Immature natural killer cell (primary cell): Measurements from ENCODE around the gene LEMD1. TPM values are rescaled to one million over a fixed set of nuclear protein-coding genes. Genes with fewer than 3 reads are reported as not detected.

Experiments
- DNase-seq, 3 donors: peaks; one replicate each; pipeline ENCODE4 v3.0.0; 2022; ENCODE audit warnings: mixed read lengths in 1 of 3
- H3K27ac Mint-ChIP-seq, 6 donors: one replicate each; pipeline ENCODE4 v1.8.0; 2020; ENCODE audit warnings: mixed read lengths in 6 of 6, mild to moderate bottlenecking in 5 of 6, inconsistent platforms in 4 of 6, moderate library complexity in 3 of 6
- H3K27me3 Mint-ChIP-seq, 3 donors: one replicate each; pipeline ENCODE4 v1.8.0; 2020 to 2021; ENCODE audit warnings: low read depth in 3 of 3, mild to moderate bottlenecking in 3 of 3, mixed read lengths in 3 of 3, moderate library complexity in 3 of 3, inconsistent platforms in 1 of 3
- H3K36me3 Mint-ChIP-seq, 3 donors: one replicate each; pipeline ENCODE4 v1.8.0; 2020; ENCODE audit warnings: mixed read lengths in 3 of 3, inconsistent platforms in 2 of 3, mild to moderate bottlenecking in 2 of 3
- H3K4me1 Mint-ChIP-seq, 2 donors: one replicate each; pipeline ENCODE4 v1.8.0; 2020; ENCODE audit warnings: inconsistent platforms in 2 of 2, mild to moderate bottlenecking in 2 of 2, mixed read lengths in 2 of 2, moderate library complexity in 1 of 2
- H3K4me3 Mint-ChIP-seq, 5 donors: one replicate each; pipeline ENCODE4 v1.8.0; 2020; ENCODE audit warnings: mild to moderate bottlenecking in 5 of 5, mixed read lengths in 5 of 5, inconsistent platforms in 3 of 5, moderate library complexity in 3 of 5
- H3K9me3 Mint-ChIP-seq, 6 donors: one replicate each; pipeline ENCODE4 v1.8.0; 2020; ENCODE audit warnings: mild to moderate bottlenecking in 6 of 6, mixed read lengths in 6 of 6, inconsistent platforms in 4 of 6, moderate library complexity in 3 of 6
- polyA plus RNA-seq, 3 donors: library from polyadenylated mRNA; unstranded; fragments of 300-500 nt; fragmentation: Illumina TruSeq; gene quantifications; one replicate each; pipeline ENCODE4 v1.2.3, GENCODE V29; 2021

Gene LEMD1
- polyA plus RNA-seq, 3 donors from 2014 or later: not detected

DNA sequence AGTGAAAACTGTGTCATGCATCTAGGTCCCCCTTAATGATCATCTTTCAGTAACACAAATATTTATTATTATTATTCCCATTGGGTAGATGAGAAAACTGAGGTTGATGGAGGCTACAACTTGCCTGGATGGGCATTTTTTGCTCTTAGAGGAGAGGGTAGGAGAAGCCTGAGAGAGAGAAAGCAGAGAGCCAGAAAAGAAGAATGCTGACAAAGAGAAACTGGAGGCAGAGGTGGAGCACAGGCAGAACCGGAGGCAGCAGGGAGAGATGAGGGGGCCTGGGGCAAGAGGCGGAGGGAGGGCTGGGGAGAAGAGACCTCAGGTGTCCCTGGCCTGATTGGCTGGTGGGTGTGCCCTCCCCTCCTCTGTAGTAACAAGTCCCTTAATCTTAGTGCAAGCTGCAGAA lies 29.9 kb upstream of the LEMD1 start:
- H3K4me3 Mint-ChIP-seq: no peak overlapping the region
- peaks cover 3 to 21% (median 16%) of the 10 kb centered on the region in 3 donors for H3K27me3 Mint-ChIP-seq
- no peaks in the 10 kb centered on the region for H3K36me3 Mint-ChIP-seq
- H3K27ac Mint-ChIP-seq: no peak overlapping the region
- H3K4me1 Mint-ChIP-seq: peaks cover 12 to 15% of the 10 kb centered on the region in 2 donors
- DNase-seq: no peak
- H3K9me3 Mint-ChIP-seq: no peaks in the 10 kb centered on the region

DNA sequence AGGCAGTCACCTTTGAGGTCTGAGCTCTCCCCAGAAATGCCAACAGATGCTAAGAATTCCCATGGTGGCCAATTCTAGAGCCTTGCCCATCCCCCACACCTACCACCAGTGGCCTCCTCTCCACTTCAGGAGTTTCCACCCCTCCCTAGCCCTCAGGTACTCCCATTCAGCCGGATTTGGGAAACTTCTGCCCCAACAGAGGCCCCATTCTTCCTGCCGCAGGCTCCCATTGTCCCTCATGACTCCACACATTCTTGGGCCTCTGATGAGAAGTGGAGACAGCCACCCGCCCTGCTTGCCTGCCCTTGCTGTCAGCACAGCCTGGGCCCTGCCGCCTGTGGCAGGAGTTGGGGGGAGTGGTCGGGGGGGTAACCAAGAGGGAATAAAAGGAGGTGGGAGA lies 29.3 kb upstream of the LEMD1 start:
- peaks cover 8 to 10% of the 10 kb centered on the region in 2 donors for H3K4me1 Mint-ChIP-seq
- H3K9me3 Mint-ChIP-seq: no peaks in the 10 kb centered on the region
- no peak for DNase-seq
- H3K27me3 Mint-ChIP-seq: peaks cover 0 to 17% (median 16%) of the 10 kb centered on the region in 3 donors
- no peak overlapping the region for H3K4me3 Mint-ChIP-seq
- H3K36me3 Mint-ChIP-seq: no peaks in the 10 kb centered on the region
- H3K27ac Mint-ChIP-seq: no peak overlapping the region

DNA sequence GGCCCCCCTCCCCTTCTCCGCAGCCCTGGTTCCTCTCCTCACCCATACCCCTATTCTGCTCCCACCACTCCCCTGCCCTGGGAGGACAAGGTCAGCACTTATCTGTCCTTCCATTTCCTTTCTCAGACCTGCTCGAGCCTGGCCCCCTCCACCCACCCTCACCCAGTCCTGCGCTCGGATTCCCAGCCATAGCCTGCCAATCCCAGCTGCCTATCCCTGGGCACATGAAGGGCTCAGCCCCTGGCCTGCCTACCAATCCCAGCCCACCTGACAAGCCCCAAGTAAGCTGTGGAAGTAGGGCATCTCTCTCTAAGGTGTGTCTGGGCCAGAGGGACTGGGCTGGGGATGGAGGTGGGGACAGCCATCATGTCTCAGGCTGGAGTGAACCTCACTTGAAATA lies 28.6 kb upstream of the LEMD1 start:
- Mint-ChIP-seq H3K9me3 (no peaks in the 10 kb centered on the region), H3K4me1 (peaks cover 3 to 4% of the 10 kb centered on the region in 2 donors), H3K27ac (no peak overlapping the region), H3K4me3 (no peak overlapping the region), H3K36me3 (no peaks in the 10 kb centered on the region), H3K27me3 (peaks cover under 1 to 12% (median 10%) of the 10 kb centered on the region in 3 donors)
- DNase-seq: no peak

DNA sequence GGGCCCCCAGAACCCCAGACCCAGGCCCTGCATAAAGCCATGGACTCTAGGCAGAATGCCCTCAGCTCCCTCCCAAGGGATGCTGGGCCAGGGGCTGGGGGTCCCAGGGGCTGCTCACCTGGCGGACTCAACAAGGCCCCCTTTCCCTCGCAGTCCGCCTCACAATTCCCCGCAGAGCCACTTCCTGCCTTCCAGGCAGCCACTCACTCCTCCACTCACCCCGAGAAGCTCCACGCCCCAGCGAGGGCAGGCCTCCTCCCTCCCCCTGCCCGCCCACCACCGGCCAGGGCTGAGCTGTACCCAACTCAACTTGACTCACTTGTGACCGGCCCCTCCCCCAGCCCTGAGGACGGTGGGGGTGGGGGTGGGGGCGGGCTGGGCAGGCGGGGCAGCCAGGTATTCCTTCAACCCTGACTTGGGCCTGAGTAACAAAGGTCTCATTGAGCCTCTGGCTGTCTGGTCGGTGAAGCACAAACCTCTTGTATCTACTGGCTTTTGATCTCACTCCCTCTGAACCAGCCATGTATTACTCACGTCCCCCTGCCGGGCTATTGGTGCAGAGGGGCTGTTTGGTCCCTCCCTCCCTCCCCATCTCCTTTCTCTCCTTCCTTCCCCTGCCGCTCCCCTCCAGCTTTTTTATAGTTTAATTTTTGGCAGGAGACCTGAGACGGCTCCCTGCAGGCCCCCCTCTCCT lies 28.0 kb upstream of the LEMD1 start:
- H3K27ac Mint-ChIP-seq: no peak overlapping the region
- H3K36me3 Mint-ChIP-seq: no peaks in the 10 kb centered on the region
- H3K9me3 Mint-ChIP-seq: no peaks in the 10 kb centered on the region
- peaks cover 2 to 10% (median 9%) of the 10 kb centered on the region in 3 donors for H3K27me3 Mint-ChIP-seq
- DNase-seq: no peak
- H3K4me3 Mint-ChIP-seq: no peak overlapping the region
- H3K4me1 Mint-ChIP-seq: peaks cover 0 to 4% of the 10 kb centered on the region in 2 donors

DNA sequence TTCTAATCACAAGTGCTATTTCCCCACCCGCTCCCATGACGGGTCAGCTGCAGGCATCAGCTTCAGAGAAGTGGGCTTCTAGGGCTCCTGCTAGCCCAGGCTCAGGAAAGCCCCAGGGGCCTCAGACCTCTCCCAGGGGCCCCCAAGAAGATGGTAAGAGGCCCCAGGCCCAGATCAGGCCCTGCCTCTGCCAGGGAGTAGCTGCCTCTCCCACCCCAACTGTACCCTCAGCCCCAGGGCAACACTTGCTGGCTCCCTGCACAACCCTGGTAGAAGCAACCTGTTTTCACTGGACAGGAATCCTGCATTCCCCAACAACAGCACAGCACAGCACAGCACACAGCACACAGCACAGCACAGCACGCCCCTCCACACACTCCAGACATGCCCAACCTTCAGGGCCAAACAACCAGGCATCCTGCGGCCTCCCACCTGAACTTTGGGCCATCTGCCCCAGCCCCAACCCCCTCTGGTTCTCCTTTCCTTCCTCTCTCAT lies 27.4 kb upstream of the LEMD1 start:
- no peak for DNase-seq
- Mint-ChIP-seq H3K27me3 (peaks cover 2 to 6% (median 3%) of the 10 kb centered on the region in 3 donors), H3K27ac (no peak overlapping the region), H3K36me3 (no peaks in the 10 kb centered on the region), H3K4me1 (no peaks in the 10 kb centered on the region), H3K9me3 (no peaks in the 10 kb centered on the region), H3K4me3 (no peak overlapping the region)

DNA sequence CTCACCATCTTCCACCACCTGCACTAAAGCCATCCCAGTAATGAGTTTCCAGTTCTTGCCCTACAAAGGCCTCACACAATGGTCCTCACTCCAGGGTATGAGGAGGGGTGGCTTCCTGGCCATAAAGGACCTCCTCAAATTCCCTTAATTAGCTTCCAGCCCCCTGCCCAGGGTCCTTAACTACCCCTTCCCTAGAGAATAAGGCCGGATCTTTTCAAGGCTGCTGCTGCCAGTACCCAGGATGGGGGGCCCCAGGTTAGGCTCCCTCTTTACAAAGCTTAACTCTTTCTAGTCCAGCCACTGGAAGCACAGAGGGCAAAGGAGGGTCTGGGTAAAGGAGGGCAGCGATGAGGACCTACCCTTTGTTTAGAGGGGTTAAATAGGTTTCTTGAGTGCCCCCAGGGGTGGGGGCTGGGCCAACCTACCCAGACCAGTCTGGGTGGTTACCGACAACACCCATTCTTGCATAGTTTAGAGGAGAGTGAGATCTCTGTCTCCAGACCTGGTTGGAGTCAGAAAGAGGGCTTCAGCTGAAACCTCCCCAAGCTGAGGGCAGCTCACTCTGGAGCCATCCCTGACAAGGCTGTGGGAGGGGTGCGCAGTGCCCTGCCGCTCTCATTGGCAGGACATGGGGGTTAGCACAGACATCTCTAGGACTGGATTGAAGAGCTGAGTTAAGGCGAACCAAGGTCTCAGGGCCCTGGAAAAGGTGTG lies 26.8 kb upstream of the LEMD1 start:
- no peaks in the 10 kb centered on the region for H3K9me3 Mint-ChIP-seq
- H3K27ac Mint-ChIP-seq: no peak overlapping the region
- no peaks in the 10 kb centered on the region for H3K4me1 Mint-ChIP-seq
- peaks cover 2 to 6% (median 5%) of the 10 kb centered on the region in 3 donors for H3K27me3 Mint-ChIP-seq
- no peak overlapping the region for H3K4me3 Mint-ChIP-seq
- H3K36me3 Mint-ChIP-seq: no peaks in the 10 kb centered on the region
- no peak for DNase-seq

GRCh38 chr1:205447457-205448341 lies 25.8 kb upstream of the LEMD1 start:
- Mint-ChIP-seq H3K27me3 (peaks cover 2 to 3% (median 3%) of the 10 kb centered on the region in 3 donors), H3K4me1 (no peaks in the 10 kb centered on the region), H3K4me3 (no peak overlapping the region), H3K27ac (no peak overlapping the region), H3K9me3 (no peaks in the 10 kb centered on the region), H3K36me3 (no peaks in the 10 kb centered on the region)
- DNase-seq: no peak

GRCh38 chr1:205446828-205447227 lies 25.0 kb upstream of the LEMD1 start:
- DNase-seq: no peak
- Mint-ChIP-seq H3K36me3 (no peaks in the 10 kb centered on the region), H3K27me3 (peaks cover 2 to 3% (median 3%) of the 10 kb centered on the region in 3 donors), H3K27ac (no peak overlapping the region), H3K9me3 (no peaks in the 10 kb centered on the region), H3K4me1 (peaks cover 3% of the 10 kb centered on the region in 2 donors), H3K4me3 (no peak overlapping the region)

GRCh38 chr1:205445646-205445935 lies 23.7 kb upstream of the LEMD1 start:
- Mint-ChIP-seq H3K4me1 (peaks cover 15% of the 10 kb centered on the region in 2 donors), H3K9me3 (no peaks in the 10 kb centered on the region), H3K27me3 (peaks cover 0 to 4% (median 1%) of the 10 kb centered on the region in 3 donors), H3K27ac (peak overlapping the region in 1 of 6 donors; percentile 14), H3K4me3 (no peak overlapping the region), H3K36me3 (no peaks in the 10 kb centered on the region)
- no peak for DNase-seq

- no peak overlapping the region for H3K4me3 Mint-ChIP-seq
- no peaks in the 10 kb centered on the region for H3K36me3 Mint-ChIP-seq
- DNase-seq: no peak
- H3K4me1 Mint-ChIP-seq: peaks cover 20% of the 10 kb centered on the region in 2 donors
- no peak overlapping the region for H3K27ac Mint-ChIP-seq
- H3K9me3 Mint-ChIP-seq: no peaks in the 10 kb centered on the region
- peaks cover 0 to 4% (median 3%) of the 10 kb centered on the region in 3 donors for H3K27me3 Mint-ChIP-seq
Observed at GRCh38 chr1:205444931-205445645, 23.2 kb upstream of the LEMD1 start.

DNA sequence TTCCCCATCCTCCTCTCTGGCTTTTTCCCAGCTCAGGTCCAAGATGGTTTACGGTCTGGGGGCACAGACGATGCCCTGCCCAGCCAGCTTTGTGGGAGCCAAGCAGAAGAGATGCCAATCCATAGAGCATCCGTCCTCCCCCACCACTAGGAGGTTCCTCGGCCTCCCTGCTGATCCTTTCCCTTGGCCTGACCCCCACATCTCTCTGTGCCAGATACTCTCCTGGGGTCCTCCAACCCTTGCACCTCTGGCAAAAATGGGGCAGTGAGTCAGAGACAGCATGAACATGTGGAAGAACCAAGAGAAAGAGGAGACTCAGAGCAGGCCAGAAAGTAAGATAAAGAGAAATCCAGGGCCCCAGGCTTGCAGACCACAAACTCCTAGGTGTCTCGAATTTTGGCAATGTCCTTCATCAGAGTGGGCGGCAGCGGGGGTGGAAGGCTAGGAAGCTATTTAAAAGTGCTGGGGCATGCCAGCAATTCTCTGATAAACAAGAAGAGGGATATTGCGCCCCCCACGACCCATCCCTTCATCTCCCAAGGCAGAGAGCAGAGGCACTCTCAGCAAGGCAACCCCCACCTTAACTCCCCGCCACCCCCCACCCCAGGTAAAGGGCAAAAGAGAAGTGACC lies 22.6 kb upstream of the LEMD1 start:
- H3K4me3 Mint-ChIP-seq: no peak overlapping the region
- no peaks in the 10 kb centered on the region for H3K36me3 Mint-ChIP-seq
- H3K4me1 Mint-ChIP-seq: peaks cover 26 to 27% of the 10 kb centered on the region in 2 donors
- H3K9me3 Mint-ChIP-seq: no peaks in the 10 kb centered on the region
- H3K27me3 Mint-ChIP-seq: peaks cover 0 to 4% (median 3%) of the 10 kb centered on the region in 3 donors
- no peak overlapping the region for H3K27ac Mint-ChIP-seq
- DNase-seq: no peak

DNA sequence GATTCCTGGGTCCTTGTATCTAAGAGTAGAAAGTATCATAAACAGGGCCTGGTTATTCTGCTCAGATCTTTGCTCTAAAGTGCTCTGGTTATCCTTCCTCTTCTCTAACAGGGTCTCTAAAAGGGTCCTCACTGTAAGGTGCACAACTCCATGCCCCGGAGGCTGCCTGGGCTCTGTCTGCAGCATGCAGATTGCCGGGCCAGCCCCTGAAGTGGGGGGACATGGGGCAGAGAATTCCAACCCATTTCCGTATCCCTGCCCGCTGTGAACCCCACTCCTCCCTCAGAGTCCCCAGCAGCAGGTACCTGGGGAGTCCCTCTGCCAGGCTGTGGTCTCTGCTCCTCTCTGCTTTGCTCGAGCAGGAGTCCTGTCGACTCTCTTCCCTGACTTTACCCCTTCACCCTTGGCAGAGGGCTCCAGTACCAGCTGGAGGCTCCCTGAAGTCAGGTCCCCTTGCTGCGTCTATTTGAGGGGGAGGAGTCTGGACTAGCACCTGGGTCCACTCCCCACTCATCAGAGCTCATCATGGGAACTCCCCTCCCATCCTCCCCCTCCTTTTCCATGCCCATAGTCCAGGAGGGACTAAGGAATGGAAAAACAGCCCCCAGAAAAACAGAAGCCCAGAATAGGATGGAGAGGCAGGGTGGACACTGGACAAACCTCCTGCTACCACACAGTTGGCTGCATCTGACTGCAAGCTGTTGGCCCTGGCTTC lies 21.9 kb upstream of the LEMD1 start:
- no peak for DNase-seq
- Mint-ChIP-seq H3K27ac (no peak overlapping the region), H3K4me3 (no peak overlapping the region), H3K4me1 (peaks cover 27 to 28% of the 10 kb centered on the region in 2 donors), H3K9me3 (no peaks in the 10 kb centered on the region), H3K36me3 (no peaks in the 10 kb centered on the region), H3K27me3 (peaks cover 2 to 4% (median 3%) of the 10 kb centered on the region in 3 donors)
